HG03103 (cell line): ENCODE data around the gene BCAS1.

Experiments used
- ATAC-seq: cut with Tn5 transposase; IDR thresholded peaks from one replicate; pipeline ENCODE4 v1.9.1; 2021; ENCODE audit warnings: low read depth; ENCODE audit not compliant: unreplicated experiment

Gene BCAS1

GRCh38 chr20:54070187-54070987 lies at the start of gene BCAS1:
Gene BCAS1 (minus strand): TSS chr20:54070594. CDS start chr20:54058718, 11,876 bp downstream.
- no peak for ATAC-seq

- ATAC-seq, result no peak
Observed at GRCh38 chr20:54119744-54120143, 49.4 kb upstream of the BCAS1 start.

- ATAC-seq, result no peak
Observed at GRCh38 chr20:54118220-54119001, 48.0 kb upstream of the BCAS1 start.

GRCh38 chr20:54116550-54117235 lies 46.3 kb upstream of the BCAS1 start:
- no peak for ATAC-seq

GRCh38 chr20:54115172-54115854 lies 44.9 kb upstream of the BCAS1 start:
- ATAC-seq, result no peak

- ATAC-seq, result no peak
Observed at GRCh38 chr20:54114109-54114508, 43.7 kb upstream of the BCAS1 start.

- ATAC-seq, result no peak
Observed at GRCh38 chr20:54113566-54113965, 43.2 kb upstream of the BCAS1 start.

GRCh38 chr20:54112221-54112884 lies 42.0 kb upstream of the BCAS1 start:
- no peak for ATAC-seq

GRCh38 chr20:54111460-54111859 lies 41.1 kb upstream of the BCAS1 start:
- ATAC-seq, result no peak

GRCh38 chr20:54110457-54110856 lies 40.1 kb upstream of the BCAS1 start:
- no peak for ATAC-seq

- no peak for ATAC-seq
Observed at GRCh38 chr20:54110041-54110440, 39.6 kb upstream of the BCAS1 start.

GRCh38 chr20:54108817-54109216 lies 38.4 kb upstream of the BCAS1 start:
- no peak for ATAC-seq

- no peak for ATAC-seq
Observed at GRCh38 chr20:54108326-54108642, 37.9 kb upstream of the BCAS1 start.

- no peak for ATAC-seq
Observed at GRCh38 chr20:54107600-54108325, 37.4 kb upstream of the BCAS1 start.

- ATAC-seq, result no peak
Observed at GRCh38 chr20:54107181-54107580, 36.8 kb upstream of the BCAS1 start.

GRCh38 chr20:54106162-54106561 lies 35.8 kb upstream of the BCAS1 start:
- ATAC-seq, result no peak

- no peak for ATAC-seq
Observed at GRCh38 chr20:54105653-54106052, 35.3 kb upstream of the BCAS1 start.

- ATAC-seq, result no peak
Observed at GRCh38 chr20:54104781-54105180, 34.4 kb upstream of the BCAS1 start.

- ATAC-seq, result no peak
Observed at GRCh38 chr20:54103762-54104600, 33.6 kb upstream of the BCAS1 start.
